OCI-LY1 (cell line): Measurements from ENCODE around the gene LYRM2.

ENCODE experiments used
- EZH2 ChIP-seq: fragments of 200-600 bp; sonication (generic), shearing (Covaris generic); IDR thresholded peaks from 2 replicates; pipeline ENCODE4 v1.8.0; 2017; ENCODE audit warnings: borderline replicate concordance, mixed run types, mild to moderate bottlenecking, antibody characterized with exemption, low read length, moderate library complexity, mixed read lengths
- TF ChIP-seq, protein P1 (sequence below): fragments of 200-600 bp; sonication (generic), shearing (Covaris generic); IDR thresholded peaks from 2 replicates; pipeline ENCODE4 v1.5.1; 2017; ENCODE audit warnings: mild to moderate bottlenecking, antibody characterized with exemption, low read length, moderate library complexity, mixed read lengths

DNA sequence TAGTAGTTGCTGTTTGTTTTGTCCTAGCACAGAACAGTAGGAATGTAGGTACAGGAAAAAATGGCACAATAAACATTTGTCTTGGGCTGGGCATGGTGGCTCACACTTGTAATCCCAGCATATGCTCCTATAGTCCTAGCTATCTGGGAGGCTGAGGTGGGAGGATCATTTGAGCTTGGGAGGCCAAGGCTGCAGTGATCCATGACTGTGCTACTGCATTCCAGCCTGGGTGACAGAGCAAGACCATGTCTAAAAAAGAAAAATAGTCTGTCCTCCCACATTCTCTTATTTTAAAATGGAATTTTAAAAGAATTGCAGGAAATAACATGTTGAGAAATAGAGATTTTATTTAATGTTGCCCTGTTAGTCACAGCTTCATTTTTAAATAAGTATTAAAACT, 117.8 kb downstream of the LYRM2 start:
- TF ChIP-seq, protein P1, sequence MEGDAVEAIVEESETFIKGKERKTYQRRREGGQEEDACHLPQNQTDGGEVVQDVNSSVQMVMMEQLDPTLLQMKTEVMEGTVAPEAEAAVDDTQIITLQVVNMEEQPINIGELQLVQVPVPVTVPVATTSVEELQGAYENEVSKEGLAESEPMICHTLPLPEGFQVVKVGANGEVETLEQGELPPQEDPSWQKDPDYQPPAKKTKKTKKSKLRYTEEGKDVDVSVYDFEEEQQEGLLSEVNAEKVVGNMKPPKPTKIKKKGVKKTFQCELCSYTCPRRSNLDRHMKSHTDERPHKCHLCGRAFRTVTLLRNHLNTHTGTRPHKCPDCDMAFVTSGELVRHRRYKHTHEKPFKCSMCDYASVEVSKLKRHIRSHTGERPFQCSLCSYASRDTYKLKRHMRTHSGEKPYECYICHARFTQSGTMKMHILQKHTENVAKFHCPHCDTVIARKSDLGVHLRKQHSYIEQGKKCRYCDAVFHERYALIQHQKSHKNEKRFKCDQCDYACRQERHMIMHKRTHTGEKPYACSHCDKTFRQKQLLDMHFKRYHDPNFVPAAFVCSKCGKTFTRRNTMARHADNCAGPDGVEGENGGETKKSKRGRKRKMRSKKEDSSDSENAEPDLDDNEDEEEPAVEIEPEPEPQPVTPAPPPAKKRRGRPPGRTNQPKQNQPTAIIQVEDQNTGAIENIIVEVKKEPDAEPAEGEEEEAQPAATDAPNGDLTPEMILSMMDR: no peak
- no peak for TF ChIP-seq EZH2
